NCI-H1092 treated with DMSO at 0.1 percent for 48 hours (cell line): Measurements from ENCODE around the gene C10orf105.

Experiments used
- DNase-seq: peaks from one replicate; lab custom pipeline; 2025; lab: John Stamatoyannopoulos, UW

Gene C10orf105

DNA sequence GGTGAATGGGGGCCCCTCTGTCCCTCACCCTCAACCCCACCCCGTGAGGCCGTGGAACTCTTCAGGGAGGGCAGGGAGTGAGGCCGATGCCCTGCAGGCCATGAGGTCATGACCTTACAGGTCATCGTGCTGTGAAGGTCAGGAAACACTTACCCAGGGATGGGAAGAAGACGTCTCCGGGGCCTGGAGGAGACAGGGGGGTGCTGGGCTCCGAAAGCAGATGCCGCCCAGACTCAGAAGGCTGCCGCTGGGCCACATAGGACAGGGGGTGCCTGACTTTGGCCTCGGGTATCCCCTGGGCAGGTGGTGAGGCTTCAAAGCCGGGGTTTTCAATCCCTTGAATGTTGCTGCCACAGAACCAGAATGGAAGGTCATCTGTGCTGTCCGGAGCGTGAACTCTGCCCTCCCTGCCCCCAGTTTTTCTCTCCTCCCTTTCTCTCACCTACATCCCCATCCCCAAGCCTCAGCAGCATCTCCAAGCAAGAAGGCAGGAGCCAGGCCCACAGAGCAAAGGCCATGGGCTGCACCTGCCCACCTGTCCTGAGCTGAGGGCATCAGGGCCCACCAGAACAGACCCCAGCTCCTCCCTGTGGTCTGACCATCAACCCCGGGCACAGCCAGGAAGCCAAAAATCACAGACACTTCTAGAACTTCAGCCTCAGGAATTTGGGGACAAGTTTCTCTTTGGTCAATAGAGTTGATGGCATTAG lies 32.1 kb upstream of the C10orf105 start:
- DNase-seq = no peak

DNA sequence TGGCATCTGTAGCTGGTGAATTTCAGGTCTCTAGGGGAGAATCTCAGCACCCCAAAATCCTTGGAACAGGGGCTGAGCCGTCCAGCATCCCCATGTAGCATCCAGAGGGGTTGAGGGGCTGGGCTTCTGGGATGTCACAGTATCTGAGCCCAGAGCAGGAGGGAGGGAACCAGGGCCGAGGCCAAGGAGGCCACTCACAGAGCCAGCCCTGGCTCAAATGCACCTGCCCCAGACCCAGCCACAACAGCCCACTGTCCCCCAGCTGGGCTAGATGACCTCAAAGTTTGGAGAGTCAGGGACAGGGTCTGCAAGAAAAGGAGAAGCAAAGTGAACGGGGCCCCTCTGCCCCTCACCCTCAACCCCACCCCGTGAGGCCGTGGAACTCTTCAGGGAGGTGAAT lies 31.4 kb upstream of the C10orf105 start:
- DNase-seq = no peak

- DNase-seq = no peak
Observed at GRCh38 chr10:71750124-71750841, 30.7 kb upstream of the C10orf105 start.

DNA sequence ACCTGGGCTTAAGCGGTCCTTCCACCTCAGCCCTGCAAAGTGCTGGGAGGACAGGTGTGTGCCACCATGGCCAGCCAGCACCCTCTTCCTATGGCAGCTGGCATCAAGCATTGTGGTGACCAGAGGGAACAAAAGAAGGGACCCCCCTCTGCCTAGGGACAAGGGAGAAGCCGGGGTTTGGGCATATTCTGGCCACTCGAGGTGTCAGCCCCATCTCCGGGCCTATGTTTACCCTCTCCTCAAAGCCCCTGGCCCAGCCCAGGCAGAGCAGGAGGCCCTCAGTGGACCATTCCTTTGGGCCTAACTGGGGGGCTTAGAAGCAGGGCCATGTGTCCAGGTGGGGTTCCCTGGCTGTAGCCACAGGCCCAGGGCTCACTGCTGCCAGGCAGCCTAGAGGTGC lies 29.8 kb upstream of the C10orf105 start:
- DNase-seq = no peak

- DNase-seq = no peak
Observed at GRCh38 chr10:71748671-71749191, 29.2 kb upstream of the C10orf105 start.

GRCh38 chr10:71747551-71748523 lies 28.3 kb upstream of the C10orf105 start:
- DNase-seq = no peak

DNA sequence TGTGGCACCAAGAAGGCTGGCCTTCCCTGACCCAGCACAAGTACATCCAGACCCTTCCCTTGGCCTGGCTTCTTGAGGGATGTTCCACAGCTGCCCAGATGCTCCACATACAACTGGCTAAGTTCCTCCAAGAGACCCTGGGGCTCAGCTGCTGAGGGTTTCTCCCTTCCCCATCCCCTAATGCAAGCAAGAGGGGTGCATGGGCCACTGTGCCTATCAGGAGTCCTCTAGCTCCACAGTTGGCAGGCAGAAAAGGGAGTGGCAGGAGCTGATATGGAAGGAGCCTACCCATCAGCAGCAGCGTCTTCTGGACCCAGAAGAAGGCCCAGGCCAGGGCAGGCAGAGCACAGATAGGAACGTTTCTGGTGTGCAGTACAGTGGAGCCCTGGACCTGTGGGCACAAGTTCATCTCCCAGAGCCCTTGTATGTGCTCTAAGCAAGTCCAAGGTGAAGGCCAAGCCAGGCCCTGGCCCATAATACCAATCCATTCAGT lies 27.5 kb upstream of the C10orf105 start:
- no peak for DNase-seq

DNA sequence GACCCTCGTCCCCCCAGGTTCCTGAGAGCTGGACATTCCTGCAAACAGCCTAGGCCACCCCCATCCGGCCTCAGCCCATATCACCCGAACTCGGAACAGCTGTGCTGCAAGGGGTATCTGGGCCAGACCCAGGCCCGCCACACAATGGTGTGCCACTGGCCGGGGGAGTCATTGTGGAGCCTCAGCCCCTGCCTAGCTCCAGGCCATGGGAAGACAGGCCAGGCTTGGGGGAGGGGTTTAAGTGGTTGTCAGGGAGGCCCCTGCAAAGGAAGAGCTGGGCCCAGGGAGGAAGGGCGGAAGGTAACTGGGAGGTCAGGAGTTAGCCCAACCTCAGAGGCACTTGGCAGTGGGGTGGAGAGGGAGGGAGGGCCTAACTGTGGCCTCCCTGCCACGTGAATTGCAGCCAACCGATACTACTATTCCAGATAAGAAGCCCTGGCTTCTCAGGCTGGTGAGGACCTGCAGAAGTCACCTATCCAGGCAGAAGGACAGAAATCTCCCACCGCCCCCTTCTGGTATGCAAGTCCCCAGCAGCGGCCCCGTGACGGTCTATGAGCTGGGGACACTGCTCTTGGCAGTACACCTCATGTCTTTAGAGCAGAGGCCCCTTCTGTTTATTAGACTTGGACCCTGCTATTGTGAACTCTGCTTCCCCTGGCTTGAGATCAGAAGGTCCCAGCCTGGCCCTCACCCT lies 26.9 kb upstream of the C10orf105 start:
- DNase-seq = no peak

DNA sequence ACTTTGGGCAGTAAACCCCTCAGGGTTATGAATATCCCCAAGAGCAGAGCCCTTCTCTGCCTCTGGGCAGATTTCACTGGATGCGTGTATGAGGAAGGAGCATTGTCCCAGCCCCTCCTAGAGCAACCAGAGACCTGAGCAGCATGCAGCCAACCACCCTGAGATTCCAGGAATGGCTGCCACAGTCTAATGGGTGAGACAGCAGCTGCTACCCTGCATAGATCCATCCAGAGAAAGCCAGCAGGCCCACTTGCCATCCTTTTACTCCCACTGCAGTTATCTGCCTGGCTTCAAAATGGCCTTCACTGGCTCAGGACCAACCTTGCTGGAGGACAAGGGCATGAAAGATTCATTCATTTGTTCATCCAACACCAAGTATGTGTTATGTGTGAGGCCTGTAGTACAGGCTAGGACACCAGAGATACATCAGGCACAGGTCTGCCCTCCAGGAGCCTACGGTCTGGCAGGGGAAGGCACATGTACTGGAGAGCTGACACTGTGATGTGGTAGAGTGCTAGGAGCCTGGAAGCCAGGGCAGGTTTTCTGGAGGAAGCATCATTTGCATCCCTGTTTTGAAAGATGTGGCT lies 26.2 kb upstream of the C10orf105 start:
- no peak for DNase-seq

- DNase-seq = no peak
Observed at GRCh38 chr10:71744897-71745663, 25.5 kb upstream of the C10orf105 start.

GRCh38 chr10:71743866-71744265 lies 24.3 kb upstream of the C10orf105 start:
- no peak for DNase-seq

DNA sequence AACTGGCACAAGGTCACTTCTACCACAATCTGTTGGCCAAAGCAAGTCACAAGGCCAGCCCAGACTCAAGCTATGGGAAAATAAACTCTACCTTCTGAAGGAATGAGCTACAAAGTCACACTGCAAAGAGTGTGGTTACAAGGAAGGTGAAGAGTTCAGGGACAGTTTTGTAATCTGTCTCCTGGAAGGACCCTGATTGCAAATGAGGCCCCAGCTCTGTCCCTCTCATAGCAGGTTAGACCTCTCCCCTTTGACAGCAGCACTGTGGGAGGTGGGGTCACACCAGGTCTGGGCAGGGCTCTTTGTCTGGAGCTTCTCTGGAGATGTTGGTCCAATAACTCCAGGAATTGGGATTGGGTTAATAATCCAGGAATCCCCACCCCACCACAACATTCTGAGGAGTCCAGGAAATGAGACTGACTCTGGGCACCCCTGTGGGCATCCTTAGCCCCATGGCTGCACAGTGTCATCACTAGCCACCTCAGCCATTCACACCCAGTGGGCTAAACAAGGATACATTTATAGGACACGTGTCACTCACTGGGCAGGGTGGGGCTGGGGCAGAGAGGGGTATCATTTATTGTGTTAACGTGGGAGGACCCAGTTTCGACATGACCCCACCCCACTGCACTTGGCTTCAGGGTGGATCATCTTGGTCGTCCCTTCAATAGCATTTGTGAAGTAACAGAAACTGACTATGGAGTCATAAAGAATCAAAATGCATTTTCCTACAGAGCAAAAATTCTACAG lies 23.7 kb upstream of the C10orf105 start:
- DNase-seq = no peak

- no peak for DNase-seq
Observed at GRCh38 chr10:71742301-71743088, 22.9 kb upstream of the C10orf105 start.

DNA sequence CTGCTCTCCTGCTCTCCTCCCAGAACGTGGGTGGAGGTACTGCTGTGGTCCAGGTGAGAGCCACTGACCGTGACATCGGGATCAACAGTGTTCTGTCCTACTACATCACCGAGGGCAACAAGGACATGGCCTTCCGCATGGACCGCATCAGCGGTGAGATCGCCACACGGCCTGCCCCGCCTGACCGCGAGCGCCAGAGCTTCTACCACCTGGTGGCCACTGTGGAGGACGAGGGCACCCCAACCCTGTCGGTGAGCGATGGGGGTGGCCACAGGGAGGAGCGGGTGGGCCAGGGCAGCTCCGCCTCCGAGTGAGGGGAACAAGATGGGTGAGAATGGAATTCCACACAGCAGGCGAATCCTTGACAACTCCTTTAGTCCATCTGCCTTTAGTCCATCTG lies 22.1 kb upstream of the C10orf105 start:
- no peak for DNase-seq

DNA sequence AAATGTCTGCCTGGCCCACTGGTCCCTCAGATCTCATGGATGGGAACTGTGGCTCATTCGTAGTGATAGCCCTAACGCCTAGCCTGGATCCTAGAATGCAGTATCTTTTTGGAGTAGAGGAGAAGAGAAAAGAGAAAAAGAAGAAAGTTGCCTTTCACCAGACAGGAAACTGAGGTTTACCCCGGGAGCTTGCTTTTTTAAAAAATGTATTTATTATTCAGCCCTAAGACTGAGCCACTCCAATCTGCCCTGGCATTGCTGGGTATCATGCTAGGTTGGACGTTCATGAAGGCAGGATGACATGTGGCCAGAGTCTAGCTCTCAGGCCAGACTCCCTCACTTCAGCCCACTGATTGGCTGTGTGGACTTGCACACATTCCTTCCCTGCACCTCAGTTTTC lies 21.5 kb upstream of the C10orf105 start:
- no peak for DNase-seq

GRCh38 chr10:71740069-71740653 lies 20.6 kb upstream of the C10orf105 start:
- no peak for DNase-seq

- DNase-seq = no peak
Observed at GRCh38 chr10:71739358-71739900, 19.9 kb upstream of the C10orf105 start.

GRCh38 chr10:71737834-71738197 lies 18.2 kb upstream of the C10orf105 start:
- no peak for DNase-seq
